ENCODE data around the gene CACNA1I.

- TF ChIP-seq CTCF (conservative IDR thresholded peaks at IDR 0.05; ENCODE audit: low read depth, low read length) (no peak), EZH2 (IDR thresholded peaks at IDR 0.05; ENCODE audit: borderline replicate concordance, low read depth, low read length, poor library complexity, severe bottlenecking) (no peak)
These were observed 68.4 kb downstream of the CACNA1I start for GRCh38 chr22:39638958-39639357.
